Liver (tissue), 9 donors: ENCODE measurements around the gene FST. TPM values are rescaled to one million over a fixed set of nuclear protein-coding genes. Genes with fewer than 3 reads are reported as not detected.

ENCODE experiments used
- DNase-seq: peaks from one replicate; pipeline ENCODE4 v3.0.0-alpha.2; 2017; ENCODE audit warnings: low spot score
- H3K27ac ChIP-seq, 2 donors: one replicate each; pipeline ENCODE4 v1.7.0; 2013; ENCODE audit warnings: inconsistent platforms in 2 of 2, low read length in 2 of 2, control low read depth in 1 of 2, low read depth in 1 of 2, mild to moderate bottlenecking in 1 of 2
- H3K27me3 ChIP-seq, 4 donors: one replicate each; pipeline versions ENCODE4 v1.6.1 to v1.7.0; 2013; ENCODE audit warnings: low read length in 3 of 4, inconsistent platforms in 1 of 4, mild to moderate bottlenecking in 1 of 4, moderate library complexity in 1 of 4; ENCODE audit not compliant: control insufficient read depth in 4 of 4, insufficient read depth in 4 of 4
- H3K36me3 ChIP-seq, 4 donors: one replicate each; pipeline versions ENCODE4 v1.6.1 to v1.7.0; 2013; ENCODE audit warnings: low read length in 3 of 4, mild to moderate bottlenecking in 3 of 4, low read depth in 1 of 4, moderate library complexity in 1 of 4; ENCODE audit not compliant: control insufficient read depth in 4 of 4, insufficient read depth in 3 of 4
- H3K4me1 ChIP-seq, 4 donors: one replicate each; pipeline versions ENCODE4 v1.6.1 to v1.7.0; 2013; ENCODE audit warnings: low read length in 3 of 4, mild to moderate bottlenecking in 3 of 4, moderate library complexity in 1 of 4; ENCODE audit not compliant: control insufficient read depth in 4 of 4, insufficient read depth in 4 of 4
- H3K4me3 ChIP-seq, 3 donors: one replicate each; pipeline versions ENCODE4 v1.6.1 to v1.7.0; 2013; ENCODE audit warnings: low read length in 3 of 3, control low read depth in 1 of 3, low read depth in 1 of 3, mild to moderate bottlenecking in 1 of 3
- H3K9ac ChIP-seq, 2 donors: one replicate each; pipeline ENCODE4 v1.7.0; 2013; ENCODE audit warnings: low read length in 2 of 2, mild to moderate bottlenecking in 2 of 2, moderate library complexity in 2 of 2, control low read depth in 1 of 2, low read depth in 1 of 2
- H3K9me3 ChIP-seq, 4 donors: one replicate each; pipeline versions ENCODE4 v1.6.1 to v1.7.0; 2013; ENCODE audit warnings: low read length in 3 of 4; ENCODE audit not compliant: control insufficient read depth in 4 of 4
- GABPA ChIP-seq, 2 donors: IDR thresholded peaks in 1 of 2; conservative IDR thresholded peaks in 1 of 2; 2 replicates each; pipeline ENCODE4 v1.6.1; 2016; ENCODE audit warnings: antibody characterized with exemption in 2 of 2, mild to moderate bottlenecking in 1 of 2, moderate library complexity in 1 of 2
- HNF4A ChIP-seq, 2 donors: conservative IDR thresholded peaks; 2 replicates each; pipeline ENCODE4 v1.6.1; 2016; ENCODE audit warnings: antibody characterized with exemption in 2 of 2, mild to moderate bottlenecking in 2 of 2
- HNF4G ChIP-seq: IDR thresholded peaks from 2 replicates; pipeline ENCODE4 v1.6.1; 2016; ENCODE audit warnings: antibody characterized with exemption
- JUND ChIP-seq, 2 donors: IDR thresholded peaks; 2 replicates each; pipeline ENCODE4 v1.6.1; 2016; ENCODE audit warnings: antibody characterized with exemption in 2 of 2
- NR2F2 ChIP-seq: IDR thresholded peaks from 2 replicates; pipeline ENCODE4 v1.6.1; 2016; ENCODE audit warnings: antibody characterized with exemption
- RXRA ChIP-seq, 2 donors: IDR thresholded peaks; 2 replicates each; pipeline ENCODE4 v1.6.1; 2017 to 2018; ENCODE audit warnings: antibody characterized with exemption in 2 of 2, mild to moderate bottlenecking in 1 of 2
- SP1 ChIP-seq: IDR thresholded peaks from 2 replicates; pipeline ENCODE4 v1.6.1; 2018; ENCODE audit warnings: antibody characterized with exemption, mild to moderate bottlenecking
- TAF1 ChIP-seq: conservative IDR thresholded peaks from 2 replicates; pipeline ENCODE4 v1.6.1; 2016; ENCODE audit warnings: antibody characterized with exemption, mild to moderate bottlenecking
- YY1 ChIP-seq: IDR thresholded peaks from 2 replicates; pipeline ENCODE4 v1.6.1; 2016; ENCODE audit warnings: antibody characterized with exemption, mild to moderate bottlenecking
- WGBS: extraction: QIAGEN DNeasy Blood & Tissue Kit; methylation state at CpG from one replicate; pipeline ENCODE4 v1.1.7; 2013; 5-methylcytosine and 5-hydroxymethylcytosine counted together
- polyA plus RNA-seq, 2 donors: library from polyadenylated mRNA; stranded (reverse) in 1 of 2; unstranded in 1 of 2; fragments of 200-250 nt in 1 of 2; fragments of >200 nt in 1 of 2; fragmentation: Nextera tagmentation in 1 of 2; extraction: Ambion mirVana in 1 of 2; gene quantifications; one replicate each; pipeline versions ENCODE4 v1.2.1 to v1.2.3, GENCODE V29; 2013 to 2015
- total RNA-seq, 2 donors: library from RNA; depleted of rRNA; stranded (reverse); fragments of >200 nt; gene quantifications; one replicate each; pipeline ENCODE4 v1.2.3, GENCODE V29; 2014
- TF ChIP-seq, protein P1 (sequence below): IDR thresholded peaks from 2 replicates; pipeline ENCODE4 v1.6.1; 2016; ENCODE audit warnings: antibody characterized with exemption, mild to moderate bottlenecking
- TF ChIP-seq, protein P2 (sequence below): IDR thresholded peaks from 2 replicates; pipeline ENCODE4 v1.6.1; 2016; ENCODE audit warnings: antibody characterized with exemption
- TF ChIP-seq, protein P3 (sequence below): IDR thresholded peaks from 2 replicates; pipeline ENCODE4 v1.6.1; 2016; ENCODE audit warnings: antibody characterized with exemption
- donor health status: healthy.
- donor health status: healthy.
- donor health status: healthy.
- donor health status: healthy.
- donor health status: healthy.

The FST gene
- total and polyA plus RNA-seq, 4 donors, result 5.6 to 29.2 (median 16.8) TPM

DNA sequence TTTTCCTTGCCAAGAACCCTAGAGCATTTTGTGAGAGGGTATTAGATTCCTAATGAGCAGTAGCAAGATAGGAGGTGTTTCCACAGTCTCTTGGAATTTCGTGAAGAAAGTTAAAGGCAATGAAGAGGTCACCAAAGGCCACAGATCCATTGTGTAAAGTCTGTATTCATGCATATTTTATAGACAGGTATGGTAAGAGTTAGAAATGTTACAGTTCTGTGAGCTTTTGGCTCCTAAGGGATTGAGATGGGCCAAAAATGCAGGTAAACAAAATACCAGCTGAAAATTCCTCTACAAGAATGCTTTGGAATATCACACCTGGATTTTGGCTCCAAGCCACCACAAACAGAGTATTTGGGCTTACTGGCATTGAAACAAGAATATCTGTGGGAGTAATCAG is 47.4 kb upstream of the FST start (continued):
- TF ChIP-seq, protein P1, sequence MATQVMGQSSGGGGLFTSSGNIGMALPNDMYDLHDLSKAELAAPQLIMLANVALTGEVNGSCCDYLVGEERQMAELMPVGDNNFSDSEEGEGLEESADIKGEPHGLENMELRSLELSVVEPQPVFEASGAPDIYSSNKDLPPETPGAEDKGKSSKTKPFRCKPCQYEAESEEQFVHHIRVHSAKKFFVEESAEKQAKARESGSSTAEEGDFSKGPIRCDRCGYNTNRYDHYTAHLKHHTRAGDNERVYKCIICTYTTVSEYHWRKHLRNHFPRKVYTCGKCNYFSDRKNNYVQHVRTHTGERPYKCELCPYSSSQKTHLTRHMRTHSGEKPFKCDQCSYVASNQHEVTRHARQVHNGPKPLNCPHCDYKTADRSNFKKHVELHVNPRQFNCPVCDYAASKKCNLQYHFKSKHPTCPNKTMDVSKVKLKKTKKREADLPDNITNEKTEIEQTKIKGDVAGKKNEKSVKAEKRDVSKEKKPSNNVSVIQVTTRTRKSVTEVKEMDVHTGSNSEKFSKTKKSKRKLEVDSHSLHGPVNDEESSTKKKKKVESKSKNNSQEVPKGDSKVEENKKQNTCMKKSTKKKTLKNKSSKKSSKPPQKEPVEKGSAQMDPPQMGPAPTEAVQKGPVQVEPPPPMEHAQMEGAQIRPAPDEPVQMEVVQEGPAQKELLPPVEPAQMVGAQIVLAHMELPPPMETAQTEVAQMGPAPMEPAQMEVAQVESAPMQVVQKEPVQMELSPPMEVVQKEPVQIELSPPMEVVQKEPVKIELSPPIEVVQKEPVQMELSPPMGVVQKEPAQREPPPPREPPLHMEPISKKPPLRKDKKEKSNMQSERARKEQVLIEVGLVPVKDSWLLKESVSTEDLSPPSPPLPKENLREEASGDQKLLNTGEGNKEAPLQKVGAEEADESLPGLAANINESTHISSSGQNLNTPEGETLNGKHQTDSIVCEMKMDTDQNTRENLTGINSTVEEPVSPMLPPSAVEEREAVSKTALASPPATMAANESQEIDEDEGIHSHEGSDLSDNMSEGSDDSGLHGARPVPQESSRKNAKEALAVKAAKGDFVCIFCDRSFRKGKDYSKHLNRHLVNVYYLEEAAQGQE, result no peak
- no peak for TF ChIP-seq TAF1

DNA sequence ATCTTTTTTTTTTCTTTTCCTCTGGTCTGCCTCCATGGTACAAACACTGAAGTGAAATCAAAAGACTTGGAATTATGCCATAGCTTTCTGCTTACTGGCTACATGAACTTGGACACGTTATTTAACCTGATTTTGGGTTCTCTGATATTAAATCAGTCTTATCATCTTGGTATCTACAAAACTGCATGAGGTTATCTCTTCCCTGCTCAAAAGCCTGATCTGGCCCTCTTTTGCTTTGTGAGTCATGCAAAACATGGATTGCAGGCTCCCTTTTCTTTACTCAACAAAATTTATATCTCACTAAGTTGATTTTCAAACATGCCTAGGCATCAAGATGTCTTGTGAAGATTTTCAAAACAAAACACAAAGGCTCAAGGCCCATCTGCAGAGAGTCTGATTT is 45.9 kb upstream of the FST start:
- H3K4me1 ChIP-seq, result peaks cover 1 to 14% (median 8%) of the 10 kb centered on the region in 4 donors
- H3K9ac ChIP-seq, result no peak overlapping the region
- H3K27me3 ChIP-seq, result no peaks in the 10 kb centered on the region
- 39% methylated on average over 1 of the region's 1 CpG for WGBS
- H3K27ac ChIP-seq, result no peak overlapping the region
- TF ChIP-seq RXRA (IDR thresholded peaks at IDR 0.05), result no peak
- no peak for TF ChIP-seq GABPA (IDR thresholded peaks at IDR 0.05 in 1 of 2, conservative IDR thresholded peaks at IDR 0.05 in 1 of 2)
- no peak for TF ChIP-seq SP1
- TF ChIP-seq, protein P2, sequence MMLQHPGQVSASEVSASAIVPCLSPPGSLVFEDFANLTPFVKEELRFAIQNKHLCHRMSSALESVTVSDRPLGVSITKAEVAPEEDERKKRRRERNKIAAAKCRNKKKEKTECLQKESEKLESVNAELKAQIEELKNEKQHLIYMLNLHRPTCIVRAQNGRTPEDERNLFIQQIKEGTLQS, result no peak
- no peak for TF ChIP-seq YY1
- TF ChIP-seq TAF1, result no peak
- no peak for TF ChIP-seq HNF4A (conservative IDR thresholded peaks at IDR 0.05)
- TF ChIP-seq JUND (IDR thresholded peaks at IDR 0.05), result no peak
- TF ChIP-seq, protein P1, result no peak
- TF ChIP-seq, protein P3, sequence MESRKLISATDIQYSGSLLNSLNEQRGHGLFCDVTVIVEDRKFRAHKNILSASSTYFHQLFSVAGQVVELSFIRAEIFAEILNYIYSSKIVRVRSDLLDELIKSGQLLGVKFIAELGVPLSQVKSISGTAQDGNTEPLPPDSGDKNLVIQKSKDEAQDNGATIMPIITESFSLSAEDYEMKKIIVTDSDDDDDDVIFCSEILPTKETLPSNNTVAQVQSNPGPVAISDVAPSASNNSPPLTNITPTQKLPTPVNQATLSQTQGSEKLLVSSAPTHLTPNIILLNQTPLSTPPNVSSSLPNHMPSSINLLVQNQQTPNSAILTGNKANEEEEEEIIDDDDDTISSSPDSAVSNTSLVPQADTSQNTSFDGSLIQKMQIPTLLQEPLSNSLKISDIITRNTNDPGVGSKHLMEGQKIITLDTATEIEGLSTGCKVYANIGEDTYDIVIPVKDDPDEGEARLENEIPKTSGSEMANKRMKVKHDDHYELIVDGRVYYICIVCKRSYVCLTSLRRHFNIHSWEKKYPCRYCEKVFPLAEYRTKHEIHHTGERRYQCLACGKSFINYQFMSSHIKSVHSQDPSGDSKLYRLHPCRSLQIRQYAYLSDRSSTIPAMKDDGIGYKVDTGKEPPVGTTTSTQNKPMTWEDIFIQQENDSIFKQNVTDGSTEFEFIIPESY, result no peak
- no peak for TF ChIP-seq NR2F2
- no peak for TF ChIP-seq HNF4G
- no peak for DNase-seq
- no peaks in the 10 kb centered on the region for H3K9me3 ChIP-seq
- H3K4me3 ChIP-seq, result no peak overlapping the region
- H3K36me3 ChIP-seq, result no peaks in the 10 kb centered on the region
